HepG2 (cell line): ENCODE results near the gene GSK3B.

Experiments
- IRF9 ChIP-seq: sonication (generic); formaldehyde crosslinking; IDR thresholded peaks from 2 replicates; pipeline ENCODE4 v1.8.0; 2022; ENCODE audit warnings: missing genetic modification reagents, mild to moderate bottlenecking, borderline replicate concordance
- USF2 ChIP-seq, 2 experiments: sonication (generic) in 1 of 2; formaldehyde crosslinking in 1 of 2; IDR thresholded peaks; 2 replicates each; pipeline versions ENCODE4 v1.5.1 to v1.6.1; 2011 to 2020; ENCODE audit warnings: borderline replicate concordance in 1 of 2, low read depth in 1 of 2, low read length in 1 of 2, mild to moderate bottlenecking in 1 of 2, missing genetic modification reagents in 1 of 2, moderate library complexity in 1 of 2

GRCh38 chr3:119856695-119857094 is 237.6 kb downstream of the GSK3B start:
- TF ChIP-seq IRF9 = no peak
- no peak for TF ChIP-seq USF2 (IDR thresholded peaks at IDR 0.05; ENCODE audit: low read depth, low read length)
- TF ChIP-seq USF2 (CRISPR knock-in tag; IDR thresholded peaks at IDR 0.05; ENCODE audit: borderline replicate concordance) = no peak
